ENCODE measurements around the gene ARHGAP32.

- TF ChIP-seq, protein P1, sequence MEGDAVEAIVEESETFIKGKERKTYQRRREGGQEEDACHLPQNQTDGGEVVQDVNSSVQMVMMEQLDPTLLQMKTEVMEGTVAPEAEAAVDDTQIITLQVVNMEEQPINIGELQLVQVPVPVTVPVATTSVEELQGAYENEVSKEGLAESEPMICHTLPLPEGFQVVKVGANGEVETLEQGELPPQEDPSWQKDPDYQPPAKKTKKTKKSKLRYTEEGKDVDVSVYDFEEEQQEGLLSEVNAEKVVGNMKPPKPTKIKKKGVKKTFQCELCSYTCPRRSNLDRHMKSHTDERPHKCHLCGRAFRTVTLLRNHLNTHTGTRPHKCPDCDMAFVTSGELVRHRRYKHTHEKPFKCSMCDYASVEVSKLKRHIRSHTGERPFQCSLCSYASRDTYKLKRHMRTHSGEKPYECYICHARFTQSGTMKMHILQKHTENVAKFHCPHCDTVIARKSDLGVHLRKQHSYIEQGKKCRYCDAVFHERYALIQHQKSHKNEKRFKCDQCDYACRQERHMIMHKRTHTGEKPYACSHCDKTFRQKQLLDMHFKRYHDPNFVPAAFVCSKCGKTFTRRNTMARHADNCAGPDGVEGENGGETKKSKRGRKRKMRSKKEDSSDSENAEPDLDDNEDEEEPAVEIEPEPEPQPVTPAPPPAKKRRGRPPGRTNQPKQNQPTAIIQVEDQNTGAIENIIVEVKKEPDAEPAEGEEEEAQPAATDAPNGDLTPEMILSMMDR (IDR thresholded peaks at IDR 0.05; ENCODE audit: poor library complexity) = no peak
- TF ChIP-seq EZH2phosphoT487 (IDR thresholded peaks at IDR 0.05; ENCODE audit: low read depth, severe bottlenecking, unreplicated experiment) (no peak), EZH2 (IDR thresholded peaks at IDR 0.05; ENCODE audit: borderline replicate concordance) (no peak)
Measured at GRCh38 chr11:129055196-129055595, 136.9 kb downstream of the ARHGAP32 start.

Data from hepatocyte (in vitro differentiated cells).